H9 (cell line): Measurements from ENCODE around the gene LNX2. TPM values are rescaled to one million over a fixed set of nuclear protein-coding genes. Genes with fewer than 3 reads are reported as not detected.

ENCODE experiments used
- DNase-seq: peaks from one replicate; pipeline ENCODE4 v3.0.0-alpha.2; 2017
- H2AFZ ChIP-seq: one replicate; pipeline ENCODE4 v1.6.1; 2013; ENCODE audit warnings: mild to moderate bottlenecking, low read length, control low read depth, moderate library complexity
- H2AK5ac ChIP-seq: 2 replicates; pipeline ENCODE4 v1.6.1; 2013; ENCODE audit warnings: low read length, control low read depth, mixed read lengths; ENCODE audit not compliant: insufficient read length
- H2BK120ac ChIP-seq: one replicate; pipeline ENCODE4 v1.6.1; 2013; ENCODE audit warnings: low read depth, mild to moderate bottlenecking, low read length, control low read depth, inconsistent platforms; ENCODE audit not compliant: poor library complexity, severe bottlenecking
- H2BK12ac ChIP-seq: 2 replicates; pipeline ENCODE4 v1.6.1; 2013; ENCODE audit warnings: low read length, control low read depth, mixed read lengths, low read depth; ENCODE audit not compliant: insufficient read length
- H2BK15ac ChIP-seq: 2 replicates; pipeline ENCODE4 v1.6.1; 2013; ENCODE audit warnings: low read depth, low read length, control low read depth
- H2BK20ac ChIP-seq: one replicate; pipeline ENCODE4 v1.6.1; 2013; ENCODE audit warnings: low read depth, mild to moderate bottlenecking, low read length, control low read depth, inconsistent platforms; ENCODE audit not compliant: poor library complexity, severe bottlenecking
- H2BK5ac ChIP-seq: 2 replicates; pipeline ENCODE4 v1.6.1; 2013; ENCODE audit warnings: low read length, control low read depth, mixed read lengths; ENCODE audit not compliant: insufficient read length
- H3K14ac ChIP-seq: 2 replicates; pipeline ENCODE4 v1.6.1; 2013; ENCODE audit warnings: low read length, control low read depth; ENCODE audit not compliant: insufficient read depth
- H3K18ac ChIP-seq: 2 replicates; pipeline ENCODE4 v1.6.1; 2013; ENCODE audit warnings: low read depth, mild to moderate bottlenecking, mixed read lengths, low read length, control low read depth; ENCODE audit not compliant: insufficient read length
- H3K23ac ChIP-seq: 2 replicates; pipeline ENCODE4 v1.6.1; 2013; ENCODE audit warnings: low read length, control low read depth, mixed read lengths, low read depth; ENCODE audit not compliant: insufficient read length
- H3K23me2 ChIP-seq: 2 replicates; pipeline ENCODE4 v1.6.1; 2013; ENCODE audit warnings: low read depth, mild to moderate bottlenecking, mixed read lengths, low read length, control low read depth; ENCODE audit not compliant: insufficient read length, poor library complexity, severe bottlenecking
- H3K27ac ChIP-seq: 2 replicates; pipeline ENCODE4 v1.5.1; 2013; ENCODE audit warnings: low read length, control low read depth, mixed read lengths, low read depth; ENCODE audit not compliant: insufficient read length
- H3K27me3 ChIP-seq: 2 replicates; pipeline ENCODE4 v1.6.1; 2013; ENCODE audit warnings: low read length, control low read depth, inconsistent platforms; ENCODE audit not compliant: insufficient read depth
- H3K4ac ChIP-seq: 2 replicates; pipeline ENCODE4 v1.6.1; 2013; ENCODE audit warnings: low read depth, mild to moderate bottlenecking, control low read depth, inconsistent platforms, low read length, moderate library complexity
- H3K4me1 ChIP-seq: 2 replicates; pipeline ENCODE4 v1.6.1; 2013; ENCODE audit warnings: low read length, control low read depth, inconsistent platforms; ENCODE audit not compliant: insufficient read depth
- H3K4me2 ChIP-seq: 2 replicates; pipeline ENCODE4 v1.6.1; 2013; ENCODE audit warnings: low read length, control low read depth, mixed read lengths; ENCODE audit not compliant: insufficient read length, insufficient read depth
- H3K56ac ChIP-seq: 2 replicates; pipeline ENCODE4 v1.6.1; 2013; ENCODE audit warnings: low read depth, mild to moderate bottlenecking, mixed read lengths, low read length, control low read depth; ENCODE audit not compliant: insufficient read length
- H3K79me1 ChIP-seq: 2 replicates; pipeline ENCODE4 v1.6.1; 2013; ENCODE audit warnings: low read depth, mild to moderate bottlenecking, moderate library complexity, low read length, control low read depth, inconsistent platforms; ENCODE audit not compliant: insufficient read depth, poor library complexity, severe bottlenecking
- H3K79me2 ChIP-seq: 2 replicates; pipeline ENCODE4 v1.6.1; 2013; ENCODE audit warnings: low read length, control low read depth, inconsistent platforms; ENCODE audit not compliant: insufficient read depth
- H3K9ac ChIP-seq: 2 replicates; pipeline ENCODE4 v1.6.1; 2013; ENCODE audit warnings: low read length, control low read depth, mixed read lengths; ENCODE audit not compliant: insufficient read length; ENCODE audit errors: extremely low read depth
- H3K9me3 ChIP-seq: one replicate; pipeline ENCODE4 v1.6.1; 2013; ENCODE audit warnings: low read depth, low read length, inconsistent platforms; ENCODE audit not compliant: control insufficient read depth
- H3T11ph ChIP-seq: one replicate; pipeline ENCODE4 v1.6.1; 2013; ENCODE audit warnings: mild to moderate bottlenecking, low read length, control low read depth, inconsistent platforms
- H4K20me1 ChIP-seq: one replicate; pipeline ENCODE4 v1.6.1; 2013; ENCODE audit not compliant: control insufficient read depth, insufficient read length, insufficient read depth
- H4K5ac ChIP-seq: 2 replicates; pipeline ENCODE4 v1.6.1; 2013; ENCODE audit warnings: low read depth, mild to moderate bottlenecking, mixed read lengths, low read length, control low read depth; ENCODE audit not compliant: insufficient read length
- H4K8ac ChIP-seq: replicated peaks from 2 replicates; pipeline ENCODE4 v1.6.1; 2013; ENCODE audit warnings: low read length, control low read depth, mixed read lengths, low read depth; ENCODE audit not compliant: insufficient read length
- H4K91ac ChIP-seq: 2 replicates; pipeline ENCODE4 v1.6.1; 2013; ENCODE audit warnings: low read depth, mild to moderate bottlenecking, moderate library complexity, mixed read lengths, low read length, control low read depth; ENCODE audit not compliant: insufficient read length
- H3K27ac Mint-ChIP-seq, 3 experiments: 2 replicates in 2 of 3; 3 replicates in 1 of 3; pipeline ENCODE4 v1.8.0; 2020 to 2021; ENCODE audit warnings: mixed read lengths in 3 of 3, mild to moderate bottlenecking in 1 of 3, moderate library complexity in 1 of 3
- H3K27me3 Mint-ChIP-seq: 2 replicates; pipeline ENCODE4 v1.8.0; 2021; ENCODE audit warnings: low read depth, mild to moderate bottlenecking, moderate library complexity, mixed read lengths
- H3K36me3 Mint-ChIP-seq, 3 experiments: 2 replicates in 2 of 3; 3 replicates in 1 of 3; pipeline ENCODE4 v1.8.0; 2020 to 2021; ENCODE audit warnings: low read depth in 3 of 3, mixed read lengths in 3 of 3; ENCODE audit not compliant: insufficient read depth in 1 of 3
- H3K4me1 Mint-ChIP-seq, 2 experiments: 2 replicates each; pipeline ENCODE4 v1.8.0; 2020; ENCODE audit warnings: mixed read lengths in 2 of 2
- H3K4me3 Mint-ChIP-seq, 2 experiments: 2 replicates in 1 of 2; 3 replicates in 1 of 2; pipeline ENCODE4 v1.8.0; 2020 to 2021; ENCODE audit warnings: mild to moderate bottlenecking in 2 of 2, mixed read lengths in 2 of 2, moderate library complexity in 1 of 2
- H3K9me3 Mint-ChIP-seq, 2 experiments: 2 replicates in 1 of 2; 3 replicates in 1 of 2; pipeline ENCODE4 v1.8.0; 2020; ENCODE audit warnings: mild to moderate bottlenecking in 2 of 2, mixed read lengths in 2 of 2, moderate library complexity in 1 of 2
- CTCF ChIP-seq: fragments of 200-600 bp; sonication (generic); conservative IDR thresholded peaks from 3 replicates; pipeline ENCODE4 v1.8.0; 2021; ENCODE audit warnings: antibody characterized with exemption, mild to moderate bottlenecking
- WGBS: extraction: QIAGEN DNeasy Blood & Tissue Kit; methylation state at CpG from one replicate; pipeline ENCODE4 v1.1.7; 2013; ENCODE audit warnings: missing lambda C conversion rate, low lambda C conversion rate, mixed read lengths; ENCODE audit not compliant: insufficient read length; ENCODE audit errors: extremely low coverage; 5-methylcytosine and 5-hydroxymethylcytosine counted together
- total RNA-seq: library from RNA; stranded (reverse); gene quantifications from 2 replicates; pipeline ENCODE4 v1.2.1, GENCODE V29; 2021

The LNX2 gene
- total RNA-seq, 1 experiment from 2014 or later, result 12.4 TPM

GRCh38 chr13:27500806-27501534 is 119.4 kb downstream of the LNX2 start:
- Histone ChIP-seq H3K23me2 (no peaks in the 10 kb centered on the region), H4K8ac (no peak overlapping the region), H2BK15ac (no peak overlapping the region), H3K56ac (no peak overlapping the region), H3K27ac (no peak overlapping the region), H2BK12ac (no peak overlapping the region), H3K79me2 (no peaks in the 10 kb centered on the region), H3K4me1 (no peaks in the 10 kb centered on the region), H3K4ac (no peak overlapping the region), H4K91ac (no peak overlapping the region), H3T11ph (no peak overlapping the region), H4K5ac (no peak overlapping the region), H3K4me2 (no peak overlapping the region), H3K18ac (no peak overlapping the region), H4K20me1 (no peaks in the 10 kb centered on the region), H2BK20ac (no peak overlapping the region), H3K14ac (no peak overlapping the region), H2BK5ac (no peak overlapping the region), H3K23ac (no peak overlapping the region), H2BK120ac (no peak overlapping the region), H3K27me3 (no peaks in the 10 kb centered on the region), H2AFZ (no peak overlapping the region), H2AK5ac (no peak overlapping the region), H3K9ac (no peak overlapping the region), H3K9me3 (no peaks in the 10 kb centered on the region), H3K79me1 (no peaks in the 10 kb centered on the region)
- H3K27me3 Mint-ChIP-seq, result peaks cover 3% of the 10 kb centered on the region
- WGBS, result no CpG with 5 or more reads among the region's 13 CpGs
- H3K27ac Mint-ChIP-seq, result no peak overlapping the region
- no peak for TF ChIP-seq CTCF
- DNase-seq, result no peak
- no peaks in the 10 kb centered on the region for H3K36me3 Mint-ChIP-seq
- H3K4me3 Mint-ChIP-seq, result no peak overlapping the region
- no peaks in the 10 kb centered on the region for H3K9me3 Mint-ChIP-seq
- peaks cover 10 to 22% of the 10 kb centered on the region in 2 experiments for H3K4me1 Mint-ChIP-seq
